ENCODE measurements around the gene TSPAN1. TPM values are rescaled to one million over a fixed set of nuclear protein-coding genes. Genes with fewer than 3 reads are reported as not detected.

TSPAN1 gene
- total RNA-seq, 1 experiment from 2014 or later, result 0.64 TPM

DNA sequence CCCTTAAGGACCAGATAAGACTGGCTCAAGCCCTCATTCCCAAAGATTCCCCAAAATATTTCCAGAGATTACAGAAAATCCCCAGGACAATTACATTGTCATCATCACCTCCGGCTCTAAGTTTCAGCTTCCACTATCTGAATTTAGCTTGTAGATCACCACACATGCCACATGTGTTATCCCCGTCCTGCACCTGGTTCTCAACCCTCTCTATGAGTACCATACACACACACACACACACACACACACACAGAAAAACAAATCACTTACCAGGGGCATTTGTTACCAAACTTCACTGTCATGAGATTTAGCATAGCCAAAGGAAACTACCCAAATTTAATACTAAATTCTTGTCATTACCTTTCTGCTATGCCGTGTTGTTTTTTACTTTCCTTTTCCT, 15.4 kb upstream of the TSPAN1 start:
- DNase-seq (ENCODE audit: low spot score), result no peak

DNA sequence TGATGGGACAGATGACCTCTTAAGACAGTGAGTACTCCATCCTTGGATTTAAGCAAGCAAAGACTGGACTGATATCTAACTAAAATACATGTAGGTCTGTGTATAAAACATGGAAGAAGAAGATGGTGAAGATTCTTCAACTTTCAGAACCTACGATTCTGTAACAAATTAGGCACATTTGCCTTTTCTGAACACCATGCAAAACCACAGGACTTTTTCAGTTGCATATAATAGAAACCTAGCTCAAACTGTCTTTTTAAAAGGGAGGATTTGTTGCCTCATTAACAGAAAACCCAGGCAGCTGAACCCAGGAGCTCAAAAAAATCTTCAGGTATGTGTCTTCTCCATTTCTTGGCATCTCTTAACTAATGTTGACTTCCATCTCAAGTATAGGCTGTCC, 14.7 kb upstream of the TSPAN1 start:
- DNase-seq (ENCODE audit: low spot score), result no peak

DNA sequence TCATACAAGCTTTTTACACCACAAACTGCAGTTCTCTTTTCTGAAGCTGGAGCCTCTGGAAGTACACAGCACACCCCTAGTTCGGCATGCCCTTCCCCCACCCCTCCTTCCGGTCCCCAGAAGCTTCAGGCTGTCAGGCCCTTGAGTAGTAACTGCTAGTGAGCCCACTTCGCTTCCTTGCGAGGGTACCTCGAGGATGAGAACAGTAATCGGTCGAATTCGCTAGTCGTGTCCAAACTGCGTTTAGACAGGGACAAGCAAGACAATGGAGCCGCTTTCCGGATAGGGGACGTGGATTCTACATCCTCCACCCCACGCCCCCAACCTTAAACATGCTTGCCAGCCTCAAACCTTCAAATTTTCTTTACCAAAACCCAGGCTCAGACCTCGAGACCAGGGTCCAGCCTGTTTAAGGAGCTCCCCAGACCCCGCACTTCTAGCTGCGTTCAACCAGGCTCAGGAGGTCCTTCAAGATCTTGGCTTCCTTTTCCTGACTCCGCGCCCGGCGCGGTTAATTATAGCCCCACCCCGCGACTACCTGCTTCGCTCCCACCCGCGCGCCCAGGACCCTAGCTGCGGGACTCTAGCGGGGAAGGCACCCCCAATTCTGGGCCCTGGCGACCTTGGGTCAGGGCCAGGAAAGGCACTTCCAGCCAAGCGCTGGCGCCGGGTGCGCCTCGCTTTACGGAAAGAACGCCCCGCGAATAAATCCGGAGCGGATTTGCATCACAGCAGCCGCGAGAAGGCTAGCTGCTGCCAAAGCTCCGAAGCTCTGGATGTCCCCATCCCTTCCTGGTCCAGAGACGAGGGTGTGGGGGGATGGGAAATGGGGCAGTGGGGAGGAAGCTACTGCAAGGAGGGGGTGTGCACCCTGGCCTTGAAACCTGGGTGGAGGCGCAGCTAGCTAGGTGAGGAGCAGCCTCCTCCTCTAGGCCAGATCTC, 8.1 kb upstream of the TSPAN1 start:
- no peak for DNase-seq (ENCODE audit: low spot score)

DNA sequence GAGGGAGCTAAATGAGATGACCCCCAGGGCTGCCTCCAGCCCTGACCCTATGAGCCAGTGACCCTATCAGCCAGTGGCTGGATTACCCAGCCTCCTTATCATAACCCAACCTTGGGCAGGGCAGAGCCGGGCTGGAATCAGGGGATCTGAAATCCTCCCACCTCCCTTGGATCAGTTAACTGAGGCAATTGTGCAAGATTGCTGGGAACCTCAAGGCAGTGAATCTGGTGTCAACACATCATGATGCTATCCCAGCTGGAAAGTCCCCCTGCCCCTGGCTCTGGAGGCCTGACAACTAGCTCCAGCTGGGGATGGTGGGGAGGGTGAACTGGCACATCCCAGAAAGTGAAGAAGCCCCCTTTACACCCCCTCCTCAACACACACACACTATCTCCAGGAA, 6.4 kb upstream of the TSPAN1 start:
- DNase-seq (ENCODE audit: low spot score), result no peak

DNA sequence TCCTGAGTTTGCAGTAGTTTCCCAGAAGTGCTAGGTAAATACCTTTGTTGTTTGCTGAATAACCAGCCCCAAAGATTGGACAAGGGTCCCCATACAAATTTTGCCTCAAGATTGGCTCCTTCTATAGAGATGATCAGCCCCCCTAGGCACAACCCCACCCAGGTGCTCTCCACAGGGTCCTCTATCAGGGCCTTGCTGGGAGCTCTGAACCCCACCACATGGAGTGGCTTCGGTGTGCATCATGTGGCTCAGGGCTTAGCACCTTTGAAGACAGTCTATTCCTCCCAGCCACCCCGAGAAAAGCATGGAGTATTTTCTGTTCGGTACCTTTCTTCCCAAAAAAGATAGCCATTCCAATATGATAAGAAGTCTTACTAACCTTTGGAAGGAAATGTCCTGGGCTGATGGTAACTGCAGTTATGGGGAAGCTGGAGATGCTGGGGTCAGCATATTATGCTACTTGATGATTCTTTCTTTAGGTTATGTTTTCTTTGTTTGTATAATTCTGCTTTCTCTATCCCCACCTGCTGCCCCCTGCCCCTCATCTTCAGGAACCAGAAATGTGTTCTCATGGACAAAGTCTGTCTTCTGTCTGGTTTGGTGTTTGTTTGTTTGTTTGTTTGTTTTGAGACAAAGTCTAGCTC, 5.0 kb upstream of the TSPAN1 start:
- no peak for DNase-seq (ENCODE audit: low spot score)

DNA sequence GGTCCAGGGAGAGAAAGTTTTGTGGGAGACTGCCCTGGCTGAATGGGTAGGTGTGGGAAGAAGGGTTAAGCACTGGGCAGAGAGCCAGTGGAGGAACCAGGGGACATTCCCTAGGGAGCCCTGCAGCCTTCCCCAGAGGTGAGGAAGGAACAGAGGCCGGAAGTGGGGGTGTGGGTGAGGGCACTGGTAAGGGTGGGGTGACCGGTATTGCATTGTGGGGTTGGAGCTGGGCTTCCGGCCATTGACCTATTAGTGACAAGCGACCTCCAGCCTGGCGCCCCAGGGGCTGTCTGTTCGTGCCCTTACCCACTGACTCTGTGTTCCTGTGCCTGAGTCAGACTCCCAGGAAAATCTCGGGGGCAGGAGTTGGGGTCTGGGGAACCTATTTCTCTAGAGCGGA, 3.5 kb upstream of the TSPAN1 start:
- DNase-seq (ENCODE audit: low spot score), result no peak

DNA sequence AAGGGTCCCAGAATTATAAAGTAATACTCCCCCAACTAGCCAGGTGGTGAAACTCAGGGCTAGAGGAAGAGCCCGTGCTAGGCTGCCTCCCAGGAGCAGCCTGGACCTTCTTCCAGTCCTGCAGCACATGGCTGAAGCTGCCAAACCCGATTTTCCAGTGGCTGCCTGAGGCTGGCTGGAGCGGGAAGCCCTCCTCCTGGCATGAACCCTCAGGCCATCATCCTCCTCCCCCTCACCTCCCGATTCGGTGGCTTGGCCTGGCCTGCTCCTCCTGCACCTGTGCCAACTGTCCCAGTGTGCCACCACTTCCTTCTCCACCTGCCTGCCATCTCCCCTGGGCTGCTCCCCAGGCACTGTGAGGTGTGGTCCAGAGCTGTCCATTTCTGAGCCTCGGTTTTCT, 3.0 kb upstream of the TSPAN1 start:
- DNase-seq (ENCODE audit: low spot score), result no peak

DNA sequence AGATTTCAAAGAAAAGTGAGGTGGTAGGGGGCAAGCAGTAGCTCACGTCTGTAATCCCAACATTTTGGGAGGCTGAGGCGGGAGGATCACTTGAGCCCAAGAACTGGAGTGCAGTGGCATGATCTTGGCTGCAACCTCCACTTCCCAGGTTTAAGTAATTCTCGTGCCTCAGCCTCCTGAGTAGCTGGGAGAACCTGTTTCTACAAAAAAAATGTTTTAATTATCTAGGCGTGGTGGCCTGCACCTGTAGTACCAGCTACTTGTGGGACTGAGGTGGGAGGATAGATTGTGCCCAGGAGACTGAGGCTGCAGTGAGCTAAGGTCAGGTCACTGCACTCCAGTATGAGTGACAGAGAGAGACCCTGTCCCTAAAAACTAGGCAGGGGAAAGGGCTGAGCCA, 2.6 kb upstream of the TSPAN1 start:
- DNase-seq (ENCODE audit: low spot score), result no peak

DNA sequence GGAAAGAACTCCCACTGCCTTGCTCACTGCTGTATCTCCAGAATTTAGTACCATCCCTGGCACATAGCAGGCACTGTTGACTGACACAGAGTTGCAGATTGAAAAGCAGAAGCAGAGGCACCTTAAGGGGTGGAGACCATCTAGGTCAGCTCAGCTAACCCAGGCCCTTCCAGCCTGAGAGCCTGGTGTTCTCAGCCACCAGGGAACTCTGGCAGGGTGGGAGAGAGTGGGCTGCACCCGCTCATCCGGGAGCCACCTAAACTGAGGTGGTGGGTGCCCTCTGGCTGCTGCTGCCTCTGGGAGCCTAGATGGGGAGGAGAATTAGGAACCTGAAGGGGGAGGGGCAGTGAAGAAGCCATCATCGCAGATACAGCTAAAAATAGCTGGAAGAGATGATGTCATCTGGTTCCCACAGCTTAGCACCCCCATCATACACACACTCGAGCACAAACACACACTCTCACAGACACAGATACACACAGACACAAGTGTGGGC, 1.5 kb upstream of the TSPAN1 start:
- DNase-seq (ENCODE audit: low spot score), result no peak

DNA sequence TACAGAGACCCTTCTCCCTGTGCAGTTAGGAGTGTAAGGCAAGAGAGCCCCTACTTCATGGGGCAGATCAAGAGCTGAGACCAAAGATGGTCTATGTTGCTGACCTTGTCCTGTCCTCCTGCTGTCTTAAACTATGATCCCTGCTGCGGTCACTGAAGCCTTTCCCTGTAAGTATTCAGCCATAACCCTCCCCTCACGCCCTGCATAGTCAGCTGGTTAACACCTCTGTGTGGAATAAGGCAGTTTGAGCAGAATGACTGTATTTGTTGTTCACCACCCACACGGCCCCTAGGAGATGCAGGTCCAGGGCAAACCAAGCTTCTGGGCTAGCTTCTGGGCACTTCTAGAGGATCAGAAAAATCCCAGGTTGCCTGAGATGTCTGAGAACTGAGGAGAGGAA, 356 bp downstream of the TSPAN1 start:
- DNase-seq (ENCODE audit: low spot score), result no peak

DNA sequence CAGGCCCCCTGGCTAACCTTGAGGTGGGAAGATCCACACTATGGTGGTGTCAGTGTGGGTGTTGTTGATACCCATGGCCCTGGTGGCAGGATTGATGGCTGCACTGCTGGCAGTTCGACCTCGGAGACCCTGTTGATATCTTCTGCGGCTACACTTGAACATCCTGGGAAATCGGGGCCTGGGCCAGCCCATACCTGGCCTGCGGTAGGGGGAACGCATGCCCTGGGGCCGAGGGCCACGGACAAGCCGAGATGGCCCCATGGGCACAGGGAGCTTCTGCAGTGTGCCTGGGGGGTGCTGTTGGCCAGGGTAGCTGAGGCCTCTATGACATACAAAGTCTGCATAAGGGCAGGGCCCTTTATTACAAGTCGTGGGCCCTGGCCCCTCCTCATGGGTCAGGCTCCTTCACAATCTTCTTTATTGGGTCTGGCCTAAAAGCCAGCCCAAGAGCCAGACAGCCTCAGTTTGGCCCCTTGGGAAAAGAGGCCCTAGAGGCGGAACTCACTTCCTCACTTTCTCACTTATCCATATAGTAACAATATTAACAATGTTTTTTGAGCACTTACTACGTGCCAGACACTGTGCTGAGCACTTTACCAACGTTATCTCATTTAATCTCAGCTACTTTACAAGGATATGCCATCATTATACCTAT, 1.5 kb downstream of the TSPAN1 start, which contains the start of gene P3R3URF:
P3R3URF (minus strand) TSS at position 278 of the 655 bp plus-strand sequence; CDS start at position 261, 17 bp downstream.
- no peak for DNase-seq (ENCODE audit: low spot score)

DNA sequence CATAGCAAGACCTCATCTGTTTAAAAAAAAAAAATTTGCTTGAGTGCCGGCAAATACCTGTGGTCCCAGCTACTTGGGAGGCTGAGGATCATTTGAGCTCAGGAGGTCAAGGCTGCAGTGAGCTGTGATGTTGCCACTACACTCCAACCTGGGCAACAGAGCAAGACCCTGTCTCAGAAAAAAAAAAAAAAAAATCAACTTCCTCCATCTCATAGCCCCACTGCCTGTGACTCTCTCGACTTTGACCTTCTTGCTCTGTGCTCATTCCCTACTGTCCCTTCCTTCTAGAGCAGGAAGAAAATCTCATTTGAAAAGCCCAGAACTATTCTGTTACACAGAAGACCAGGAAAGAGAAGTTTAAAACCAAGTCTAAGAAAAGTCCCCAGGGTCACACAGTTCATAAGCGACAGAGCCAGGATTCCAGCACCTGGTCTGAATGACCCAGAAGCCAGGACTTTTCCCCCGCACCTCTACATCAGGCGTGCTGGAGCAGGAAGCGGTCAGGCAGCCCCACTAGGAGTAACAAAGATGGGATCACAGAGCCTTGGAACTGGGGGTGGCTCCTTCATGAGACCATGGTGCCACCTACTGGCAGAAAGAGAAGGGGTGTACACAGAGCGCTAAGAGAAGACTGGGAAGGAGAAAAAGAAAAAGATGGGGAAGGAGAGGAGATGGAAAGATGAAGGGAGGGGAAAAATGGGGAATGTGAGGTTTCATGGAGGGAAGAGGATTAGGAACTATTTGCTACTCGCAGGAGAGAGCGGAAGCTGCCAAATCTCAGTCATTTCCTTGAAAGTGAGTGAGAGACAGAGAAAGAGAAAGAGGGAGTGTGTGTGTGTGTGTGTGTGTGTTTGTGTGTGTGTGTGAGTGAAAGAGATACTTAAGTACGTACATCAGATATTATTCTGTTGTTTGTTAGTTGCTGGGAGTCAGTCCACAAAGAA, 4.5 kb downstream of the TSPAN1 start:
- DNase-seq (ENCODE audit: low spot score), result peak; percentile 91

DNA sequence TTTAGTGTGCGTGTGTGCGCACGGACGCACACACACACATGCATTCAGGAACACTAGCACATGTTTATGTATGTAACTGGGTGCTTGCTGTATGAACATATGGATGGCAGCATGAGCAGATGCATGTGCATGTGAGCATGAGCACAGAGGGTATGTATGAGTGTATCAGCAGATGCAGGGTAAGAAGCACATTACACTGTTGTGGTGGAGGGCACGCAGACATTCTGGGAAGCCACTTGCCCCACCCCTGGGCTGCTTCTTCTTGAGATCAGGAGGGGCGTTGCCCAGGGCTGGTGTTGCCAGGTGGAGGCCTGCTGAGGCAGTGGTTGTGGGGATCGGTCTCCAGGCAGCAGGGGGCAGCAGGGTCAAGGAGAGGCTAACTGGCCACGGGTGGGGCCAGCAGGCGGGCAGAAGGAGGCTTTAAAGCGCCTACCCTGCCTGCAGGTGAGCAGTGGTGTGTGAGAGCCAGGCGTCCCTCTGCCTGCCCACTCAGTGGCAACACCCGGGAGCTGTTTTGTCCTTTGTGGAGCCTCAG, 5.3 kb downstream of the TSPAN1 start:
- DNase-seq (ENCODE audit: low spot score), result no peak

DNA sequence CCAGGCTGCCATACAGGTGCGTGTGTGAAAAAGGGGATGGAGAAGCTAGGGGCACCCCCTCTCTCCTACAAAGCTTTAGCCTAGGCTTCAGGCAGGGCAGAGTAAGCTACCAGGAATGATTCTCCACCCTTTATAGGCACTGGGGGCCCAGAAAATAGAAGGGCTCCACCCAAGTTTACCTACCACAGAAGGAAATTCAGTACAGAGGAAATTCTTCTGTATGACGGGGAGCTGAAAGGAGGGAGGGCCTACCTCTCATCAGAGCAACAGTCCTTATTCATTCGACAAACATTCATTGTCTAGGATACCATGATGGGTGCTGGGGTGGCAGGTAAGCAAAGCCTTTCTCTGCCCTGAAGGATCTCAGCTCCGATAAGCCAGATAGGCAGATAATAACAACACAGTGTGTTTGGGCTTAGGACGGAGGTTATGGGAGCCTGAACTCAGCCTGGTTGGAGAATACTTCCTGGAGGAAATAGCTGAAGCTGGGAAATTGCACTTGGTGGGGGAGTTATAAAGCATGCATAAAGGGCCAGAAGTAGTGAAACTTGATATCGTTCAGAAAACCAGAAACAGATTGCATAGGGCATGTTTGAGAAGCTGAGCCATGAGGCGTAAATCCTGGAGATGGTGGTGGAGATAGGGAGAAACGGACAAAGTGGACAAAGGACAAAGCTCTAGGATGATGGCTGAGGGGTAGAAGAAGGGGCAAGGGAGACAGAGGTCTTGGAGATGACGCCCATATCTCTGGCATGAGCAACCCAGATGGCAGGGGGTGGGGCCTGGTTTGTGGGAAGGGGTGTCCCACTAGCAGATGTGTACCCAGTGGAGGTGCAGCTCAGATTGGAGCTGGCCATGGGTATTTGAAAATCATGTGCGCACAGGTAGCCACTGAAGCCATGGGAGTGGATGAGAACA, 6.7 kb downstream of the TSPAN1 start:
- peak; percentile 71 for DNase-seq (ENCODE audit: low spot score)

DNA sequence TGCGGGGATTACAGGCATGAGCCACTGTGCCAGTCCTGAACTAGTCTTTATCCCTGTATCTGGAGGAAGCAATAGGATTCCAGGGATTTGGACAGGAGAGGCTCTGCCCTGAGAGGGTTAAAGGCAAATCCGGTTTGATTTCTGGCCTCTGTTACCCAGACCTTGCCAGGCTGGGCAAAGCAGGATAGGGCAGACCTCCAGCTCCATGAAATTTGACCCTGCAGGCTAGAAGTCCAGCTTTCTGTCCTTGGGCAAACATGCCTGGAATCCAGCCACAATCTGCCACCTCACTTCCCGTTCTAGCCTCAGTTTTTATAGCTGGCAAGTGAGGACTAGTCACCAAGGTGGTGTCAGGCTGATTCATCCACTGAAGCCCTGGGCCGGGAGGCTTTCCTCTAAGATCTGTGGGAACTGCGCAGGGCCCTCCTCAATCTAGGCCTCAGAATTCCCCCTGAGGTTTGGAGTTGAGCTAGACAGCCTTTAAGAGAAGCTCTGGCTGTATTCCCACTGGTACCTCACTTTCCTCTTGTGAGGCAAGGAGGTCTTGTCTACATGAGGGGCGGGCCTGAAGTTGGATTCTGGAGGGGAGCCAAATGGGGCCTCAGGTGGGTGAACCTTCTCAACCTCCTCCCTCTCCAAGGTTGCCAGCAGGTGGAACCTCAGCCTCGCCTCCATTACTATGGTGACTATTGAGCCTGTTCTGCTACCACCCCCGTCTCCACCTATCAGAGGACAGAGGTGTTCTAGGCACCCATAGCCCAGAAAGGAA, 8.4 kb downstream of the TSPAN1 start:
- peak; percentile 98 for DNase-seq (ENCODE audit: low spot score)

DNA sequence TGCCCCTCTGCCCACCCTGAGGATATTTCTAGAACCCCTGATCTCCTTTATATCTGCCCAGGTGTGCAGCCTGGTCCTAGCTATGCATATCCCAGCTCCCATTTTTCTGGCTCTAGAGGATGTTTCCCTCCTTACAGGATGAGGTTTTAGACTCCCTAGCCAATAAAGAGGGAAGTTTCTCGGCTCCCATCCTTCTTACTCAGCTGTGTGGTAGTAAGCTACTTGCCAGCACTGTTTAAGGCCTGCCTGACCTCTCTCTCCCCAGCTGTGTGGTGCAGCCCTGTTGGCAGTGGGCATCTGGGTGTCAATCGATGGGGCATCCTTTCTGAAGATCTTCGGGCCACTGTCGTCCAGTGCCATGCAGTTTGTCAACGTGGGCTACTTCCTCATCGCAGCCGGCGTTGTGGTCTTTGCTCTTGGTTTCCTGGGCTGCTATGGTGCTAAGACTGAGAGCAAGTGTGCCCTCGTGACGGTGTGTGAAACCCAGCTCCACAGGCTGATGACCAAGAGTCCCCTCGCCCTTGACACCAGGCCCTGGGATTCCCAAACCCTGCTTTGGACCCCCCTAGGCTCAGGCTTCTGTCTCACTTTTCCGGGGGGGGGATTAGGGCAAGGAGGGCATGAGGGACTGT, 9.2 kb downstream of the TSPAN1 start:
- DNase-seq (ENCODE audit: low spot score), result no peak

DNA sequence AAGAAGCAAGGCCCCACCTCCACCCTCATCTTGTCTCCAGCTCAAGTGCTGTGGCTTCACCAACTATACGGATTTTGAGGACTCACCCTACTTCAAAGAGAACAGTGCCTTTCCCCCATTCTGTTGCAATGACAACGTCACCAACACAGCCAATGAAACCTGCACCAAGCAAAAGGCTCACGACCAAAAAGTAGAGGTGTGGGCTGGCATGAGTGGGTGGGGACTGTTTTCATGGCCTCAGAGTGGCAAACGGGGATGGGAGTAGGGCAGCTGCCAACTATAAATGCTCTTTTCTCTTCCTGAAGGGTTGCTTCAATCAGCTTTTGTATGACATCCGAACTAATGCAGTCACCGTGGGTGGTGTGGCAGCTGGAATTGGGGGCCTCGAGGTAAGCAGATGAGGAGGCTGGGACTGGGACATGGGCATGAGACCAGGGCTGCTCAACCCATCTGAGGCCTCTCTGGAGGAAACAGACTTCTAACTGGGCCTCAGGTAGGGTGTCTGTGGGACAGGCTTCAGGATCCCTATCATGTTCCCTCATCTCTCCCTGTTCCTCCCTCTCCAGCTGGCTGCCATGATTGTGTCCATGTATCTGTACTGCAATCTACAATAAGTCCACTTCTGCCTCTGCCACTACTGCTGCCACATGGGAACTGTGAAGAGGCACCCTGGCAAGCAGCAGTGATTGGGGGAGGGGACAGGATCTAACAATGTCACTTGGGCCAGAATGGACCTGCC, 10.2 kb downstream of the TSPAN1 start:
- no peak for DNase-seq (ENCODE audit: low spot score)

DNA sequence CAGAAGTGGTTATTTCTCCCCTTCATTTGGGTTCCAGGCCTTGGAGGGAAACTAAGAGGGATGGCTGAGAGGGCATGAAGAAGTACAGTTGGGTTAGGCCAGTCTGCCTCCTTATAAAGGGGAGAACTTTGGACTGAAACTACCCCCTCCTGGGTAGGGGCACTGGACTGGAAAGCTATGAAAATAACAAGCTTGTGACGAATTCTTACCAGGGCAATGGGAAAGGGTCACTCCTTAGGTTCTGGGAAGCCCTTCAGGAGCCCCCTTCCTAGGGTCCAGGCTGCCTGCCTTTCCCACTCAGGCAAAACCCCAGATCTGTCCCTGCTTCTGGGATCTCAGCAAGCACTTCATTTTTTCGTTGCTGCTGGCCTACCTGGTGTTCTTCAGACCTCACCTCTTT, 11.2 kb downstream of the TSPAN1 start:
- no peak for DNase-seq (ENCODE audit: low spot score)
